Activated effector memory CD4-positive, alpha-beta T cell treated with anti-CD3 and anti-CD28 coated beads, Interleukin-2, amount 50 U/mL, for 16 hours (primary cell): ENCODE results near the gene ZNF408.
"Not testable (repeated sequence)": the region's sequence is repeated elsewhere in the genome, so short reads cannot be mapped to it uniquely, and the experiment has no call there.

Source experiments
- DNase-seq: peaks from one replicate; pipeline ENCODE4 v3.0.0-alpha.2; 2020

Gene ZNF408

GRCh38 chr11:46698597-46698996, 2.2 kb upstream of the ZNF408 start:
- DNase-seq, result no peak

GRCh38 chr11:46701078-46701654, 335 bp downstream of the ZNF408 start:
- DNase-seq, result peak; percentile 69

GRCh38 chr11:46705070-46705688, 4.3 kb downstream of the ZNF408 start:
- no peak for DNase-seq

DNA sequence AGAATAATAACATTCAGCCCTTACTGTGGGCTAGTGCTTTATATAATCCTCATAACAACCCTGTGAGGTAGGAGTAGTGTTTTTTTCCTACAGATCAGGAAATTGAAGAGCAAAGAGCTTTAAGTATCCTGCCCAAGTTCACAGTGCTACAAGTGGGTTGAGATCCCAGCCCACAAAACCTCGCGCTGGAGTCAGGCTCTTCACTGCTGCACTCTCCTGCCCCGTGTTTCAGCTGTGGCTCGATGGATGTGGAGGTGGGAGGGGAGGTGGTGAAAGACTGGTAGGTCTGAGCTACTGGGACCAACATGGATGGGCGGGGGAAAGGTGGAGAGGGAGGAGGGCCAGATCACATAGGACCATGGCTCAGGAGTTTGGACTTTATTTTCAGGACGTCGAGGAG, 6.1 kb downstream of the ZNF408 start:
- DNase-seq, result no peak

GRCh38 chr11:46709351-46709750, 8.5 kb downstream of the ZNF408 start:
- not testable (repeated sequence) for DNase-seq

DNA sequence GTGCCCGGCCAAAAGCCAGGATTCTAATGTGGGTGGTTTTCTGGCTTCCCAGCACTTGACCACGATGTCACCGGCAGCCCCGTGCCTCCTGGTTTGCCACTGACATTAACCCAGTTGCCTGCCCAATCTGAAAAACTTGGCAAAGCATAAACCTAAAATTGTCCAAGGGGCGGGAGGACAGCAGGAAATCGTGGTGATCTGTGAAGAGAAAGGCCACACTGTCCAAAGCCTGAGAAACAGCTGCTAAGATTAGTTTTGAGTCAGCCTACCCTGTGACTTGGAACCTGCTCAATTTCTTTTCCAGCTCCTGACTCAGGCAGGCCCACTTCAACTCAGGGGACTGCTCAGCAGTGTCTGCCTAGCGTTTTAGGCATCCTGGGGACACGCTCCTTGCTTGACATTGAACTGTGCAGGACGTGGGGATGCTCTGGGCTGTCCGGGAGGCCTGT, 10.0 kb downstream of the ZNF408 start:
- no peak for DNase-seq

GRCh38 chr11:46711303-46711702, 10.5 kb downstream of the ZNF408 start:
- no peak for DNase-seq

- no peak for DNase-seq
Measured at GRCh38 chr11:46712874-46713576, 12.2 kb downstream of the ZNF408 start.

- not testable (repeated sequence) for DNase-seq
Measured at GRCh38 chr11:46717825-46718154, 17.0 kb downstream of the ZNF408 start.

DNA sequence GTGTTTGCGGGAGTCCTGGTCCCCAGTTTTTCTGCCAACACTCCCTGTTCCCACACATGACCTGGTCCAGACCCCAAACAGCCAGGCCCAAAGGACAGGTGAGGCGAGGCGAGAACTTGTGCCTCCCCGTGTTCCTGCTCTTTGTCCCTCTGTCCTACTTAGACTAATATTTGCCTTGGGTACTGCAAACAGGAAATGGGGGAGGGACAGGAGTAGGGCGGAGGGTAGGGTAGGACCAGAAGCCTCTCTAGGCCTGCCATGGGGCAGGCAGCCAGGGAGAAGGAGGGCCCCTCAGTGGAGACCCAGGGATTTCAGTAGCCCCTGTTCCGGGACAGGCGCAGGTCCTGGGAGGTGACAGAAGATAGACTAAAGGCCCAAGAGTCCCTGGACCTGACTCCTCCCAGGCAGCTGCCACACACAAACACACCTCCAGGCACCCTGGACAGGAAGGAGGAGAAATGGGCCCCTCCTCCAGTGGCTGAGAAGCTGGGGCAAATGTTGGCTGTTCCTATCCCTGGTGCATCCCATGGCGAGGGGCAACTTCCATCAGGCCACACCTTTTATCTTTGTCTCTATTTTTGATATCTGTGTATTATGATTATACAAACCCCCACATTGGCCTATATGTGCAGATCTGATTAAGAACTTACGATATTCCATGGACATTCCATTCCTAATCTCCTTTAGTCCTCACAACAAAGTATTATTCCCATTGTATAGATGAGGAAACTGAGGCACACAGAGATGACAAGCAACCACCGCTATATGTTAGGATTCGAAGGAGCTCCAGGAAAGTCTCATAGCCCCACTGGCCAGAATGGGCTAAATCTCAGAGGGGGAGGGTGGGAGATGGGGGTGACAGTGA, 17.6 kb downstream of the ZNF408 start:
- DNase-seq, result no peak

GRCh38 chr11:46719048-46719542, 18.3 kb downstream of the ZNF408 start, which contains the start of gene F2:
F2 (plus strand) TSS chr11:46719213; CDS start chr11:46719236, 23 bp downstream.
- no peak for DNase-seq

DNA sequence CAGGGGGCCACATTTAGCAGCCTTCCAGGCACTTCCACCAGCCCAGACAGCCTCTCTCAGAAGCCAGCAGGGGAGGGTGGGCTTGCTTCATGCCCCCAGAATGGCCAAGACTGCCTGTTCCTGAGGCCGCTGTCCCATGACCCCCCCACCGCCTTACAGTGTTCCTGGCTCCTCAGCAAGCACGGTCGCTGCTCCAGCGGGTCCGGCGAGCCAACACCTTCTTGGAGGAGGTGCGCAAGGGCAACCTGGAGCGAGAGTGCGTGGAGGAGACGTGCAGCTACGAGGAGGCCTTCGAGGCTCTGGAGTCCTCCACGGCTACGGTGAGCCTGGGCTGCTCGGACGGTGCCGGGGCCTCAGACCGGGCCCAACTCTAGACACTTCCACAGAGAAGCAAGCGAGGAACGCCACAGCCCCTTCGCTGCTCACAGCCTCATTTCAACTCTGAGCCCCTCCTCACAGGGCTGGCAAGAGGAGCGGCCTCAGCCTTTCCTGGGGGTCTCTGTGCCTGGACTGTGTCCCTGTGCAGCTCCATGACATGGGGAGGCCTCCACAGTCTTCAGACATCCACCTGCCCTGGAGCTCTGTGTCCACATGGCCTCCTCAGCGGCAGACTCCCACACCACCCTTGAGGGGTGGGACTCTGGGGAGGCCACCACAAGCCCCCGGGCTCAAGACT, 18.9 kb downstream of the ZNF408 start:
- no peak for DNase-seq

- no peak for DNase-seq
Measured at GRCh38 chr11:46721286-46721685, 20.5 kb downstream of the ZNF408 start.

- DNase-seq, result no peak
Measured at GRCh38 chr11:46722566-46723358, 21.9 kb downstream of the ZNF408 start.

- no peak for DNase-seq
Measured at GRCh38 chr11:46723359-46723680, 22.5 kb downstream of the ZNF408 start.

DNA sequence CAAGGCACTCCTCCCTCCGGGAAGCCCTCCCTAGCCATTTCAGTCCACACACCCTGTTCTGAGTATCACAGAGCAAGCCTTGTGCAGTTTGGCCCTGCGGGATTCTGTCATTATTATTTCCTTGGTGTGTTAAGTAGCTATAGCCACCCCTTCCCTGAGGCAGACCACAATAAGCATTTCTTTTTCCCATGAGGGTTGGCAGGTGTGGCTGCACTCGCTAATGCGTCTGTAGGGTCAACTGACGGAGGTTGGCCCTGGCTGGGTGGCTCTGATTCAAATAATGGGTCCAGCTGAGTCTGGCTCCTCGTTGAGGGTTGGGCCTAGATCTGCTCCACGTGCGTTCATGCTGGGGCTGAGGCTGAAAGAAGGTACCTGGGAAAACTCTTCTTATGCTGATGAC, 23.3 kb downstream of the ZNF408 start:
- DNase-seq, result no peak

GRCh38 chr11:46725338-46726205, 24.7 kb downstream of the ZNF408 start:
- DNase-seq, result no peak

- DNase-seq, result no peak
Measured at GRCh38 chr11:46726206-46726862, 25.5 kb downstream of the ZNF408 start.

DNA sequence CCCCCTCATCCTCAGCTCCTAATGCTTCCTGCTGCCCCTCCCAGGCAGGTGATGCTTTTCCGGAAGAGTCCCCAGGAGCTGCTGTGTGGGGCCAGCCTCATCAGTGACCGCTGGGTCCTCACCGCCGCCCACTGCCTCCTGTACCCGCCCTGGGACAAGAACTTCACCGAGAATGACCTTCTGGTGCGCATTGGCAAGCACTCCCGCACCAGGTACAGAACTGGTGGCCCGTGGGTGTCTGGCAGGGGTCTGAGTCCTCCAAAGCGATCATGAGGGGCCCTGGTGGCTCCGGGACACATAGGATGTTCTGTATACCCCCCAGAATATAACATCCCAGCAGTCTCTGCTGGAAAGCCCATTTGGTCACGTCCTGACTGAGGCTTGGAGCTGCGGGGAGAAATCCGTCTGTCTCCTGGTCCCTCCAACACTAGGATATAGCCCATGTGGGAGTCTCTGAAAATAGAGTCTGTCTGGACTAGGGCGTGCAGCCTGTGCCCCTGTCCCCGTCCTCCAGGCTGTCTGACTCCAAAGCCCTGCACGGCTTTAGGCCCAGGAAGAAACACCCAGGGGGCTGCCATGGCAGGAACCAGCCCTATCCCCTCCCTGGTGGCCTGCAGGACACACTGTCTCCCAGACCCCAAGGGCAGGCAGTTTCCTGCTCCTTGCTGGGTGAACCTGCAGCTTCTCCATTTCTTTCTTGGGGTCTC, 27.3 kb downstream of the ZNF408 start:
- peak; percentile 28 for DNase-seq

DNA sequence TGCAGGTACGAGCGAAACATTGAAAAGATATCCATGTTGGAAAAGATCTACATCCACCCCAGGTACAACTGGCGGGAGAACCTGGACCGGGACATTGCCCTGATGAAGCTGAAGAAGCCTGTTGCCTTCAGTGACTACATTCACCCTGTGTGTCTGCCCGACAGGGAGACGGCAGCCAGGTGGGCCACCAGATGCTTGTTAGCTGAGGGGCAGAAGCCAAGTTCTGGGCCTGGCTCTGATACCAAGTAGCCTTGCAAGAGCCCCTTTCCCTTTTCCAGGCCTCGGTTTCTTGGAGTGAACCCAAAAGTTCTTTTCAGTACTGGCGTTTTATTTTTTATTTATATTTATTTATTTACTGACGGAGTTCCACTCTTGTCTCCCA, 27.8 kb downstream of the ZNF408 start:
- no peak for DNase-seq
